ENCODE results near the gene STRN.

- TF ChIP-seq, protein P1, sequence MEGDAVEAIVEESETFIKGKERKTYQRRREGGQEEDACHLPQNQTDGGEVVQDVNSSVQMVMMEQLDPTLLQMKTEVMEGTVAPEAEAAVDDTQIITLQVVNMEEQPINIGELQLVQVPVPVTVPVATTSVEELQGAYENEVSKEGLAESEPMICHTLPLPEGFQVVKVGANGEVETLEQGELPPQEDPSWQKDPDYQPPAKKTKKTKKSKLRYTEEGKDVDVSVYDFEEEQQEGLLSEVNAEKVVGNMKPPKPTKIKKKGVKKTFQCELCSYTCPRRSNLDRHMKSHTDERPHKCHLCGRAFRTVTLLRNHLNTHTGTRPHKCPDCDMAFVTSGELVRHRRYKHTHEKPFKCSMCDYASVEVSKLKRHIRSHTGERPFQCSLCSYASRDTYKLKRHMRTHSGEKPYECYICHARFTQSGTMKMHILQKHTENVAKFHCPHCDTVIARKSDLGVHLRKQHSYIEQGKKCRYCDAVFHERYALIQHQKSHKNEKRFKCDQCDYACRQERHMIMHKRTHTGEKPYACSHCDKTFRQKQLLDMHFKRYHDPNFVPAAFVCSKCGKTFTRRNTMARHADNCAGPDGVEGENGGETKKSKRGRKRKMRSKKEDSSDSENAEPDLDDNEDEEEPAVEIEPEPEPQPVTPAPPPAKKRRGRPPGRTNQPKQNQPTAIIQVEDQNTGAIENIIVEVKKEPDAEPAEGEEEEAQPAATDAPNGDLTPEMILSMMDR (IDR thresholded peaks at IDR 0.05), result no peak
- TF ChIP-seq POLR2A (IDR thresholded peaks at IDR 0.05) (no peak), POLR2AphosphoS5 (IDR thresholded peaks at IDR 0.05) (no peak)
Observed at GRCh38 chr2:36982467-36982866, 16.1 kb upstream of the STRN start.

All from breast epithelium (tissue), 3 donors.